Epithelial cell of esophagus (primary cell): Measurements from ENCODE around the gene LFNG.

Source experiments
- DNase-seq: peaks from one replicate; pipeline ENCODE4 v3.0.0; 2010; ENCODE audit warnings: low read depth
- H3K4me3 ChIP-seq: 2 replicates; pipeline ENCODE4 v1.5.1; 2011; ENCODE audit warnings: mild to moderate bottlenecking, low read length, control low read depth
- CTCF ChIP-seq: IDR thresholded peaks from 2 replicates; pipeline ENCODE4 v1.5.1; 2011; ENCODE audit warnings: low read depth, mild to moderate bottlenecking, low read length, control low read depth, inconsistent platforms; ENCODE audit not compliant: insufficient read depth; ENCODE audit errors: missing control alignments

The LFNG gene

GRCh38 chr7:2512713-2513112 is 6.9 kb upstream of the LFNG start:
- no peak for DNase-seq
- no peak overlapping the region for H3K4me3 ChIP-seq
- no peak for TF ChIP-seq CTCF

- TF ChIP-seq CTCF = no peak
- no peak for DNase-seq
- no peak overlapping the region for H3K4me3 ChIP-seq
Observed at GRCh38 chr7:2513702-2514101, 5.9 kb upstream of the LFNG start.

- H3K4me3 ChIP-seq = no peak overlapping the region
- no peak for DNase-seq
- no peak for TF ChIP-seq CTCF
Observed at GRCh38 chr7:2514473-2515423, 4.8 kb upstream of the LFNG start.

GRCh38 chr7:2515424-2516193 is 4.0 kb upstream of the LFNG start:
- DNase-seq = no peak
- no peak overlapping the region for H3K4me3 ChIP-seq
- TF ChIP-seq CTCF = no peak

- DNase-seq = no peak
- H3K4me3 ChIP-seq = no peak overlapping the region
- no peak for TF ChIP-seq CTCF
Observed at GRCh38 chr7:2516194-2516555, 3.4 kb upstream of the LFNG start.

GRCh38 chr7:2517026-2517425 is 2.5 kb upstream of the LFNG start:
- TF ChIP-seq CTCF = no peak
- H3K4me3 ChIP-seq = no peak overlapping the region
- peak; percentile 69 for DNase-seq
